Stimulated activated CD8-positive, alpha-beta memory T cell treated with anti-CD3 and anti-CD28 coated beads, Interleukin-15, amount 100 ng/mL, for 24 hours (primary cell): ENCODE results near the gene EARS2.
"Not testable (repeated sequence)": the region's sequence is repeated elsewhere in the genome, so short reads cannot be mapped to it uniquely, and the experiment has no call there.

Experiments used
- DNase-seq: peaks from one replicate; pipeline ENCODE4 v3.0.0-alpha.2; 2020; ENCODE audit warnings: low read depth

The EARS2 gene

DNA sequence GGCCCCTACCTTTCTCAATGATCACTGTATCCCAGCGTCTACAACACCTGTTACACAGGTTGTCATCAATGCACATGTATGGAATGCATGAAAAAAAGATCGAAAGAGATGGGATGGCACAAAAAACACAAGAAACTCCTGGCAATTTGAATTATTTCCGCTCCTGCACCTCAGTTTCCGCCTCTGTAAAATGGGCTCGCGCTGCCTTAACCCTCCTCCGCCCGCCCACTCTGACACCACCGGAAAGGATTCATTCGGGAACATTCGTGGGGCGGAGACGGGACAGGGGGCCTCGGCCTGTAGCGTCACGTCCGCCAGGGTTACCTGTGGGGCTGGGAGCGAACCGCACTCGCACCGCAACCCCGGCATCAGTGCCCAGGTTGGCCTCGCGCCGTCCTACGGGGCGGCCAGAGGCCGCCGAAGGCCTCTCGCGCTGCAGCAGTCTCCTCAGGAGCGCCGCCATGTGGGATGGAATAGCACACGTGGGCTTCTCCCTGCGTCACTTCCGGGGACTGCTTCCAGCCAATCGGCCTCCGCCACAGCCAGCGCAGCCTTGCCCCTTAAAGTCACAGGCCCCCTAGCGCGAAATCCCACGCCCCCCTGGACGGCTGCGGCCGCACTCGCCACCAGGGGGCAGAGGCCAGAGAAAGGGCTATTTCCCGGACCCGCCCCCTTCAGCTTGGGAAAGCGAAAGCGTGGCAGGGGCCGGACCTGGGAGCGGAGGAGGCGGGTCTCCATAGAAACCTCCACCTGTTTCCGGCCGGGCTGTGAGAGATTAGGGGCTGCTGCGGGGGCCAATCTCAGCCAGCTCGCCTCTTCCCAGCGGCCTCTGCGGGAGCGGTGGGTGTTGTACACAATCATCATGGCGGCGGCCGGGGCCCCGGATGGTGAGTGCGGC, at the start of gene EARS2, which contains the start of gene UBFD1:
Gene EARS2, minus strand, starts transcription at position 470 of the 898 bp plus-strand sequence. Its CDS starts 7 bp downstream, at position 463.
Gene UBFD1, plus strand, starts transcription at position 847 of the 898 bp plus-strand sequence. Its CDS starts 16 bp downstream, at position 863.
- DNase-seq = peak; percentile 91

DNA sequence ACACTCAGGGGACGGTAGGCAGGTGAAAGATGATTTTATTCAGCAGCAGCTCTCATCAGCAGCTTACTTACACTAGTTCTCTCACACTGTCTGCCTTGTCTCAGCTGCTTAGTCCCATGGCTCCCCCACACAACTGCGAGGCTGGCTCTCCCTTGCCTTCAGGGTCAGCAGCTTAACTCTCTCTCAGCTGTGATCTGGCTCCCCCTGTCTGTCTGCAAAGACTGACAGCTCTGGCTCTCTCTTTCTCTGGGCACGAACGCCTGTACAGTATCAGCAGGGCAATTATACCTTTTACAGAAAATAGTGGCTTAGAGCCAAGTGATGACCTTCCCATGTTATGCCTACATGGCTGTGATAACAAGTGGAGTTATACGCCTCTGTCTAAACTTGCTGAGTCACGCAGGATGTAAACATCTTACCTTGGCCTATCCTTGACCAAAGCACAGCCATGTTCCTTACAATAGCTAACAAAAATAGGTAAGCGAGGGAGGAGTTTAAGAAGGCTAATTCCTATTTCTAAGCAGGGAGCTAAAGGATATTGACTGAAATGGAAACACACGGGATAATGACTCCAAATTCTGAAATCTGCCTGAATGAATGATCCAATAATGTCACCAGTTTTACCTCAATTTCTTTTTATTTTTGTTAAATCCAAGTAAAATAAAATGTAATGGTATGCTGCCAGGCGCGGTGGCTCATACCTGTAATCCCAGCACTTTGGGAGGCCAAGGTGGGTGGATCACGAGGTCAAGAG, 40.0 kb upstream of the EARS2 start:
- DNase-seq = no peak

DNA sequence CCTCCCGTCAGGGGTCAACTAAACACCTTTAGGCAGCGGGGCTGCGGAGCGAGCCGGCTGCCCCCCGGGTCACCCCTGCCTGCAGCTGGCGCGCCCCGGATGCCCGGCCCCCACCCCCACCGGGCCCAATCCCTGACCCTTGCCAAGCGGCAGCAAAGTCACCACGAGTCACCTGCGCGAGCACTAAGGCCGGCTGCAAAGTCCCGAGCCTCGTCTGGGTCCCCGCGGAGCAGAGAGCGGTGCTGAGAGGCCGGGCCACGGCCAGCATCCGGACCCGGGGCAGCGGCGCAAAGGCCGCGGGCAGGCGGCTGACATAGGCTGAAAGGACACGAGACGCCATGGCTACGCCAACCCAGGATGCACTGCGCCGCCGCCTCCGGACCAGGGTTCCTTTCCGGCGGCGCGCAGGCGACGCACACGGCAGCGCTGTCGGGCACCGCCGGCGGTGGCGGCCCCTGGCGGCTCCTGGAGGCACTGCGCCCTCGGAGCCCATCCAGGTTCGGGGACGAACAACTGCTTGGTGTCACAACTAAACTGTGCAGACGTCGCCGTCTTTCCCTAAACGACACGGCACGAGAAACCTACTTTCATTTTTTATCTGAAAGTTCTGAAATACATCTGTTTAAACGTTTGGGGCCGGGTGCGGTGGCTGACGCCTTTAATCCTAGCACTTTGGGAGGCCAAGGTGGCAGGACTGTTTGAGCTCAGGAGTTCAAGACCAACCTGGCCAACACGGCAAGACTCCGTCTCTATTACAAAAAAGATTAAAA, 39.0 kb upstream of the EARS2 start, which contains the start of gene NDUFAB1:
Gene NDUFAB1, minus strand, starts transcription at position 366 of the 770 bp plus-strand sequence. Its CDS starts 26 bp downstream, at position 340.
- peak; percentile 87 for DNase-seq

DNA sequence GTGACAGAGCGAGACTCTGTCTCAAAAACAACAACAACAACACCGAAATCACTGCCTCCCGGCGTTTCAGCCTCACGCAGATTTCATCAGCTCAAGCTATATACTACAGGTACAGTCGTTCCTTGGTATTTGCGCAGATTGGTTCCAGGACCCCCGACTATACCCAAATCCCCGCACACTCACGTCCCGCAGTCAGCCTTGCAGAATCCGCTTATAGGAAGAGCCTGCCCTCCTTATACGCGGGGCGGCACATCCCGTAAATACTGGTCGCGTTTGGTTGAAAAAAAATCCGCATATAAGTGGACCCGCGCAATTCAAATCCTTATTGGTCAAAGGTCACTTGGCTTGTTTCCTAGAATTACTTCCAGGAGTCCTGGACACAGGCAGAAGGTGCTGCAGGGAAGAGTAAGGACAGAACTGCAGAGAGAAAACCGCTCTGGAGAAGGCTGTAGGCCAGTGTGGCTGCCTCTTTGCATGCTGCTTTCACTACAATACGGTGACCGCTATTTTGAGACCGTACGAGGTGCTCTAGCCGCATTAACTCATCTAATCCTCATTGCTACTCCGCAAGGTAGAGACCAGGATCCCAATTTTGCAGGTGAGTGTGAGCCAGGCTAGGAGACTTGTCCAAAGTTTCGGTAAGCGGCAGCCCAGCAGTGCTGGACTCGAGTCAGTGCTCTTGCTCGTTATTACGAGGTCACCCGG, 38.2 kb upstream of the EARS2 start:
- DNase-seq = no peak

DNA sequence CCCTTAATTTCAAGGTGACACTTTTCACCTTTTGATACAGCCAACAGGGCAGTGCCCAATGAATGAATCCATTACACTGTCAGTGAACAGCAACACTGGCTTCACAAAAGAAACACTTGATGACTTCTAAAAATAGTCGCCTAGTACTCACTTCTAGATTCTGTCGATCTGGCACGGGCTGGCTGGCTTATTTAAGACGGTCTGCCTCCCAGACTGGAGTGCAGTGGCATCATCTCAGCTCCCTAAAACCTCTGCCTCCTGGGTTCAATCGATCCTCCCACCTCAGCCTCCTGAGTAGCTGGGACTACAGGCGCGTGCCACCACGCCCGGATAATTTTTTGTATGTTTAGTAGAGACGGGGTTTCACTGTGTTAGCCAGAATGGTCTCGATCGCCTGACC, 37.0 kb upstream of the EARS2 start:
- DNase-seq = no peak

DNA sequence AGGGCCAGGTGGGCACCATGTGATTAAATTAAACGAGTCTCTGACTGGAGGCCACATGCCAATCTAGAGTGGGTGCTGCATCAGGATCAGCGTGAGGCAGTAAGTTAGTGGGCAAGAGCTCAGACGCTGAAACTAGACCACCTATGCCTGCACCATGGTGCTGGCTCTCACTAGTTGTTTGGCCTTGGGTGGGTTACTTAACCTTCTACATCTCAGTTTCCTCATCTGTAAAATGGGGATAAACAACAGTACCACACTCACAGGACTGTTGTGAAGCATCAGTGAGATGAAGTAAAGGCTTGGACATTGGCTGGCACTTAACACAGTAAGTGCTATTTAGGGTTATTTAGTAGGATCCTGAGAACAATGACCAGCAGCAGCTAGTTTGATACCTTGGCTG, 33.0 kb upstream of the EARS2 start:
- no peak for DNase-seq

DNA sequence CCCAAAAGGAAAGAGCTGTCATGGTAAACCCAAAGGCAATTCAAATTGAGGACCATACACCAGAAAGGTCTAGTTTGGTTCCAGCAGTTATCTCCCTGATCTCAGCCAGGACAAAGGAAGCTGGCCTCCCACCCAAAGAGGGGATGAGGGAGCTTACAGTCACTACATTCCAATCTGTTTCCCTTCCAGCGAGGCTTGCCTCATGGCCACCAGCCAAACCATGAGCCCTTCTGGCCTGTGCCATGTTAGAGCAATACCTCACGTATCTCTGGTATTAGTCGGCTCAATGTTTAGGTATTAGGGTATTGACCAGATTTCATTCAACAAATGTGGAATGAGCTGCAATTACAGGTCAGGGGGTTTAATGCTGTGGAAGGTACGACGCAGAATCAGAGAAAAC, 30.6 kb upstream of the EARS2 start:
- no peak for DNase-seq

DNA sequence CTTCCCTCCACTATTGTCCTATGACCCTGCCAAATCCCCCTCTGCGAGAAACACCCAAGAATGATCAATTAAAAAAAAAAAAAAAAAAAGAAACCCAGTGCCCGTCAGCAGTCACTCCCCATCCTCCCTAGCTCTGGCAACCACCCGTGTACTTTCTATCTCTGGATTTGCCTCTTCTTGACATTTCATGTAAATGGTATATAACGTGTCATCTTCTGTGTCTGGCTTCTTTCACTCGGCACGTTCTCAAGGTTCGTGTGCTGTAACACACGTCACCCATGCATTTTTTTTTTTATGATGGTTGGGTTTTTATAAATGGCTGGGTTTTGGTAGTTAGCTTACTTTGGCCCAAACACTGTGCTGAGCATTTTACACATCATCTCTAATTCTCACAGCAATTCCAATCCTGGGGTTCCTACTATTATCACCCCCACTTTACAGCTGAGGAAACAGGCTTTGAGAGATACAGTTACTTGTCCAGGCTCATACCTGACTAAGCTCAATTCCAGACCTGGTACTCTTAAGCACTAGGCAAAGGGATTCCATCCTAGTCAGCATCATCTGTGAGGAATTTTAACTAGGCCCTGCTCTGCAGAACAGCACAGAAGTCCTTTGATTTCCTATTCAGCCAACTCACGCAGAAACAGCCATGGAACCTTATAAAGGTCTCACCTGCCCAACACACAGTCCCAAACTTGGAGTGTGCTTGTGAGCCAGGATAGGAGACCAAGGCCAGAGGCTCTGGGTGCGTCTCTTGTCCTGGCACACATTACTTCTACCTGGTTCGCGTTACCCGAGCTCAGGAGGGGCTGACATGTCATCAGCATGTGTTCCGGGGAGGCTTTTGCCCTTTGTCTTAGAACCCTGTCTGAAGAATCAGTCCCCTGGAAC, 27.3 kb upstream of the EARS2 start:
- no peak for DNase-seq

DNA sequence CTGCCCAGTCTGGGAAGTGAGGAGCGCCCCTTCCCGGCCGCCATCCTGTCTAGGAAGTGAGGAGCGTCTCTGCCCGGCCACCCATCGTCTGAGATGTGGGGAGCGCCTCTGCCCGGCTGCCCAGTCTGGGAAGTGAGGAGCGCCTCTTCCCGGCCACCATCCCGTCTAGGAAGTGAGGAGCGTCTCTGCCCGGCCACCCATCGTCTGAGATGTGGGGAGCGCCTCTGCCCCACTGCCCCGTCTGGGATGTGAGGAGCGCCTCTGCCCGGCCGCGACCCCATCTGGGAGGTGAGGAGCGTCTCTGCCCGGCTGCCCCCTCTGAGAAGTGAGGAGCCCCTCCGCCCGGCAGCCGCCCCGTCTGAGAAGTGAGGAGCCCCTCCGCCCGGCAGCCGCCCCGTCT, 26.1 kb upstream of the EARS2 start:
- DNase-seq = not testable (repeated sequence)

DNA sequence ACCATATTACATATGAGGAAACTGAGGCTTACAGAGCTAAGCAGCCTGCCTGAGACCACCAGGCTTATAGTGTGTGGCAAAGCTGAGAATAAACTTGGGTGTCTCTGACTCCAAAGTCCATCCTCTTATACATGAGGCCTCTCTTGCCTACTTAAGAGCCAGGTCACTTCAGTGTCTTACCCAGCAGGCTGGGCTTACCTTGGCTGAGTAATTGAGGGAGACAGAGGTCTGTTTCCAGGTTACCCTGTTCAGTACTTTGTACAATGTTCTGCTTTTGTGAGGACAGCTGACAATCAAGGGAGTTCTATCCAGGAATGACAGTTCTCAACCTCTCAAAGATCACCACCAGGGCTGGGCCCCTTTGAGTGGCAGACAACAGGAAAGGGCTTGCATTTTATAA, 24.6 kb upstream of the EARS2 start:
- no peak for DNase-seq

DNA sequence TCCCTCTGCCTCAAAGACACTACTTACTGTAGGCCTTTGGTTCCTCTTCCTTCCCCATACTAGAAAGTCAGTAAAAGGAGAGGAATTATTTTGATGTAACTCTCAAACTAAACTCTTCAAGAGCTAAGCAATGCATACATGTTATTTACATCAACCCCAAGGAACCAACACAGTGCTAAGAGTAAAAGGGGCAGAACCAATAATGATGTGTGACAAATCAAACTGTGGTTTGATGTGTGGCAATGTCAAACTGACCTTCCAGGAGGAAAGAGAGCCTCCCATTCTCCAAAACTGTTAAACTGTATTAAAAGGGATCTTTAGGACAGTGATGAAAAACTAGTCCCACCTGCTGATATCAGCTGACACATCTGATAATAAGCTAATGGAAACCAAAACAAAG, 23.2 kb upstream of the EARS2 start:
- no peak for DNase-seq

DNA sequence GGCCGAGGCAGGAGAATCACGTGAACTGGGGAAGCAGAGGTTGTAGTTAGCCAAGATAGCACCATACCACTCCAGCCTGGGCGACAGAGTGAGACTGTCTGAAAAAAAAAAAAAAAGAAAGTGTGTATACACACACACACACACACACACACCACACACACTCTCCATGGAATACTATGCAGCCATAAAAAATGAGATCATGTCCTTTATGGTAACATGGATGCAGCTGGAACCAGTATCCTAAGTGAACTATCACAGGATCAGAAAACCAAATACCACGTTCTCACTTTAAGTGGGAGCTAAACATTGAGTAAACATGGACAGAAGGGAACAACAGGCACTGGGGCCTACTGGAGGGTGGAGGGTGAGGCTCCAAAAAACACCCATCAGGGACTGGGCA, 22.2 kb upstream of the EARS2 start:
- DNase-seq = no peak

DNA sequence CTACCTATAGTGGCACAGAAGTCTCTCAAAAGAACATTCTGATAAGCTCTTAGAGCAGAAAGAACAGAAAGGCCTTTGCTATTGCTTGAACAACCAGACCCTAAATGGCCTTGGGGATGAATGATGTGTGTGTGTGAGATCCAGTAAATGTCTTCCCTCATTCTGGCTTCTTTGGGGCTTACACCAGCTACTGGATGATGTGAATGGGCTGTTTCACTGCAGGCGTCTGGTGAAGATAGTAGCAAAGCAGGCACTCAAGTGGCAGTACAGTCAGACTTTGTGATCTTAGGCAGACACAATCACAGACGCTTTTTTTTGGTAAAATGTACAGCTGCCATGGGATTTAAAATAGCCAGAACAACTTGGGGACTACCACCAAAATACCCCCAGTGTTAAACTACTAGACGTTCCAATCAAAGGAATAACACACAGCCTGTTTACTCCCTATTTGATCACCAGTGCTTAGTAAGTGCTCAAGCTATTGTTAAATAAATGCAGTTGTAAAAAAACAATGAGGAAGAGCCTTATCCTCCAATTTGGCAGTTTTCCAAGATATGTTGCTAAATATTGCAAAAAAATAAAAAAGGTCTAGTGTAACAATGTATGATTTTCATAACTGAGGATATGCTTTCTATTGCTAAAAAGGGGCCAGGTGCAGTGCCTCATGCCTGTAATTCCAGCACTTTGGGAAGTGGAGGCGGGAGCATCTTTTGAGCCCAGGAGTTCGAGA, 21.1 kb upstream of the EARS2 start:
- no peak for DNase-seq

DNA sequence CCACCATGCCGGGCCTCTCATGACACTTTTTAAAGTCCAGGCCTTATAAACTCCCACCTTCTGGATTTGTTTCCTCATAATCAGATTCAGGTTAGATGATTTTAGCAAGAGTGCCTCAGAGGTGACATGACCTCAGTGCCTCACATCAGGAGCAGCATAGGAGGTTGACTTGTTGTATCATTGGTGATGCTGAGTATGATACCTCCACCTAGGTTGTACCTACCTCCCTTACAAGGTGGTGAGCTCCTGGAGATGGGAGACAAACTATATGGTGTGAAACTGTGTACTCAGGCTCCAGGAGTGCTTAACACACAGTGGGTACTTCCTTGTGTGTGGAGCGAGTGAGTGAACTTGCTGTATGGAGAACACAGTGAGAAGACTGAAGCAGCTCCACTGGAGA, 20.3 kb upstream of the EARS2 start:
- DNase-seq = no peak

DNA sequence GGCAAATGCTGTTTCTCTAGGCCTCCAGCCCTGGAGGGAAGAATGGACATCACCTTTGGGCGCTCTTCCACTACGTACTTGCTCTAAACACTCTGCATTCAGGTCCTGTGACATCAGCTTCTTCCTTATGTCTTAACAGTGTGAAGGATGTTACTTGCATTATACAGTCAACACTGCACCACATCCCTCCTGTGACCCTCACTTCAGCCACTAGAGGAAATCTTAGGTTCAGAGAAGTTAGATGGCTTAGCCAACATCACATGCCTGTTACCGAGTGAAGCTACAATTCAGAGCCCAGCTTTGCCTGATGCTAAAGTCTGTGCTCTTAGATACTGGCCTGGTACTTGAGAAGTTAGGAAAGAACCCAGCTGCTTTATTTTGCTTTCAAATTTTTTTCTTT, 18.7 kb upstream of the EARS2 start:
- DNase-seq = no peak

DNA sequence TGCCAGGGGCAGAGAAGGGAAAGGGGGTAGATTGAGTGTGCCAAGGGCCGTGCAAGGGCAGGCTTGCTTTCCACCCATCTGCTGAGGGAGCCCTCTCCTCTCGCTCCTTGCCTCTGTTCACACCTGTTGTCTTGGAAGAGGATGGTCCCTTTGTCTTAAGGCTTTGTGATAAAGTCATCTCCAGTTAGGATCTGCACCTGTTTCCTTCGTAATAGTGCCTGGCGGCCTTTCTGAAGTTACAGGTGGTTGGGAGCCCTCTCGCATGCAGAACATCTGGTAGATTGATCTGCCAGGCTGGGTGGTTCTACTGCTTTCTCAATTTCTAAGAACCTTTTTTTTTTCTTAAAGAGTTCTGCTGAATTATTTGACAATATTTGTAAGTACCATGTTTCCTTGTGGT, 16.7 kb upstream of the EARS2 start:
- no peak for DNase-seq

DNA sequence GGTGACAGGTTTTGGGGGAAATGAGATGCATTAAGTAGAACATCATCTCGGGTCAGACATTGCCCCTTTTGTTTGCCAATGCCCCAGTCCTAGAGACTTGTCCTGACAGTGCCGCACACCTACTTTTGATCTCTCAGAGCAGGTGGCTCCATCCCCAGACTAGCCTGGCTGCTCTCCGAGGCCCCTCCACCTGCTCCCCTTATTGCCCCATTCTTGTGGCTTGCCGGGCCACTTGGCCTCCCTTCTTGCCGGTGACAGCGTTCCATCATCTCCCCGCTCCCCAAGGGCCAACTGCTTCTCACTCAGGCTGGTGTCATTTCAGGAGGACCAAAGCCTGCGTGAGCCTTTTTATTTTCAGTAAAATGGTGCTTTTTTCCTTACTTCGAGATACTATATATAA, 15.2 kb upstream of the EARS2 start:
- no peak for DNase-seq

DNA sequence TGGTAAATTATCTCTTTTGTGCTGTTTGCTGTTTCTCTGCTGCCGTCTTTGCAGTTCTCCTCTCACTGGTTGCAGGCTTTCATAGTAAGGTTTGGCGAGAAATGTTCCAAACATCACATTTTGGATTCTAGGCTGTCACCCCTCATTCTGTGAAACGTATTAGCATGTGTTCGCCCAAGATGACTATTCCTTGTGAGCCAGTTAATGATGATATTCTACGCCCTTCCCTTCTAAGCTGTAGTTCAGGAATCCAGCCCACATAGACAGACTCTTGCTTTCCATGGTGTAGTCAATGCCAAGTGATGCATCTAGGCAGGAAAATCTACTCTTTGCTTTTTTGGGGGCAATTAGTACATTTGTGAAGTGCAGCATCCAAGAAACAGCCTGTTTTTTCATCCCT, 14.7 kb upstream of the EARS2 start:
- DNase-seq = no peak

DNA sequence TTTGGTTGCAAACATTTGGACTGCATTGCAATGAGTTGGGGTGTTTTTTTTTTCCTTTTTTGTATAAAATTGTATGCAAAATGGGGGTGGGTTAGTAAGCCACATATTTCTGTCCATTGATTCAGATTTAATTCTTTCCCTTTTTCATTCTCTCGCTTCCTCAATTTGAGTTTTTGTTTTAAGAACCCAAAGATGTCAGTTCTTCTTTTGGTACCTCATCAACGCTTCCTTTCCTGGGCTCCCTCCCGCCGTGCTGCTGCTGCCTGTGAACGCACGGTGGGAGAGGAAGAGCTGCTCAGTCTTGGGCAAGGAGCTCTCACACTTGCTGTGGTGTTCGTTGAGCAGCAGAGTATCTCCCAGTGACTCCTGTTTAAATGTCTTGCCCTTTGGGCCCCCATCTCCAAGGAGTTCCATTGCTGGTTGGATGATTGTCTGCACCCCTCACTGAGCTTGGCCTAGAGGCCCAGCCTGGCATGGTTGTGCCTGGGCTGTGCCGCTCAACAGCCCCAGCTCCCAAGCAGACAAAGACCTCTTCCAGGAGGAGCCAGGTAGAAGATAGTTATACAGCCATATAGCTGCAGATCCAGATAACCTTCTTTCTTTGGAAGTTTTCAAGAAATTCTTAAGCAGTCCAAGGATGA, 14.0 kb upstream of the EARS2 start:
- no peak for DNase-seq
